GM18505 (cell line): Measurements from ENCODE around the gene ABCD4.
"Not testable (repeated sequence)": the region's sequence is repeated elsewhere in the genome, so short reads cannot be mapped to it uniquely, and the experiment has no call there.

Source experiments
- ATAC-seq: cut with Tn5 transposase; IDR thresholded peaks from one replicate; pipeline ENCODE4 v1.9.1; 2021; ENCODE audit not compliant: unreplicated experiment
- POLR2A ChIP-seq: IDR thresholded peaks from 4 replicates; pipeline ENCODE4 v1.6.1; 2011; ENCODE audit warnings: borderline replicate concordance; ENCODE audit not compliant: insufficient read depth, insufficient read length; ENCODE audit errors: extremely low read depth

ABCD4 gene

DNA sequence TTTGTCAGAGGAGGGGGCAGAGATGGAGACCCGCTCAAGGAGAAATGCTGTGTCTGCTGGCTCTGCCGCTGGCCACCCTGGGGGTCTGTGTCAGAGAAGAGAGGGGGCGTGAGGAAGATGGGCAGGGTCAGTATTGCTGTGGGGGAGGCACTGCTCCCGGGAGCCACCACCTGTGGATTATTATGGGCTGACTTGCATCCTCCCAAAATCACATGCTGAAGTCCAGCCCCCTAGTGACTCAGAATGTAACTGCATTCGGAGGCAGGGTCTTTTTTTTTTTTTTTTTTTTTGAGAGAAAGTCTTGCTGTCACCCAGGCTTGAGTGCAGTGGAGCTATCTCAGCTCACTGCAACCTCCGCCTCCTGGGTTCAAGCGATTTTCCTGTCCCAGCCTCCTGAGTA, 12.3 kb downstream of the ABCD4 start:
- no peak for TF ChIP-seq POLR2A
- no peak for ATAC-seq

DNA sequence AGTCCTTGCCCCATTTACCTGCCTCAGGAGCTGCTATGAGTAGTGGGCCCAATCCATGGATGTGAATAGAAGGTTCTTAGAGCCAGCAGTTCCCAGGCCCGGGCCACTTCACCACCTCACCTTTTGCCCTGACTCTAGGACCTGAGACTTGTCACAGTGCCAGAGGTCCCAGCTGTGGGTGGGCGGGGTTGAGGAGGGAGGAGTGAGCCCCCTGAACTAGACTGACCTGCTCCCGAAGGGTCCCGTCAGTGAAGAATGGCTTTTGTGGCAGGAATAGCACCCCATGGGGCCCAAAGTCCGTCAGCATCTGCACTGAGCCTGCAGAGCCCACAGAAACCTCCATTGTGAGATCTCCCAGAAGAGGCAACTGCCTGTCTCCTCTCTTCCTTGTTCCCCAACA, 12.9 kb downstream of the ABCD4 start:
- no peak for TF ChIP-seq POLR2A
- no peak for ATAC-seq

DNA sequence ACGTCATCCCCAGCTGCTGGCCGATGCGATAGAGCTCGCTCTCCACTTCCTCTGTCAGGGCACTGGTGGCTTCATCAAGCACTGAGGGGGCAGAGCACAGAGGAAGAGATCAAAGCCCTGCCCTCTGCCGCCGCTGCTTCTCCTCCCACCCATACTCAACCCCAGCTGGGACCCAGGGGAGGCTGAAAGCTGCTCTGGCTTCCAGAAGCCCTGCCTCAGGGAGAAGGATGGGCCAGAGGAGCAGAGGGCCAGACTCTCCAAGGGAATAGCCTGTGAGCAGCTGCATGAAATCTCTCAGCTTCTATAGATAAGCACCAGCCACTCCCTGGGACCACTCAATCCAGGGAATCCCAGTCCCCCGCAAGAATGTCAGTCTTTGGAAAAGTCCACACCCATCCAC, 16.0 kb downstream of the ABCD4 start:
- no peak for ATAC-seq
- TF ChIP-seq POLR2A, result no peak

DNA sequence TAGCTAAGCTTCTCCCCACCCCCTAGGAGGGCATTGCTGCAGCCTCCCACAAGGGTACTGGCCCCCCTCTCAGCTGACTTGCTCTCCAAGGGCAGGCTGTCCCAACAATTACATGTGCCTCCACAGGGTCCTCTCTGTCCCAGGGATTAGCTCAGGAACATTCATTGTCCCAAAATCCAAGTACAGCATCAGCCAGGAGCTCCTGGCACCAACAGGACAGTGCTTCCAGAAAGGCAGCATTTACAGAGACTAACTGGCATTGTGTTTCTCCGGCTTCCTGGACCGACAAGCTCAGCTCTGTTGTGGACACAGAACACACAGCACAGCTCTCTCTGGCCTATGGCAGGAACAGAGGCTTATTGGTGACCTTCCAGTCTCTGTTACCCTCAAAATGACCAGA, 21.7 kb downstream of the ABCD4 start:
- no peak for ATAC-seq
- TF ChIP-seq POLR2A, result no peak

- TF ChIP-seq POLR2A, result no peak
- no peak for ATAC-seq
Measured at GRCh38 chr14:74278080-74278479, 24.7 kb downstream of the ABCD4 start.

DNA sequence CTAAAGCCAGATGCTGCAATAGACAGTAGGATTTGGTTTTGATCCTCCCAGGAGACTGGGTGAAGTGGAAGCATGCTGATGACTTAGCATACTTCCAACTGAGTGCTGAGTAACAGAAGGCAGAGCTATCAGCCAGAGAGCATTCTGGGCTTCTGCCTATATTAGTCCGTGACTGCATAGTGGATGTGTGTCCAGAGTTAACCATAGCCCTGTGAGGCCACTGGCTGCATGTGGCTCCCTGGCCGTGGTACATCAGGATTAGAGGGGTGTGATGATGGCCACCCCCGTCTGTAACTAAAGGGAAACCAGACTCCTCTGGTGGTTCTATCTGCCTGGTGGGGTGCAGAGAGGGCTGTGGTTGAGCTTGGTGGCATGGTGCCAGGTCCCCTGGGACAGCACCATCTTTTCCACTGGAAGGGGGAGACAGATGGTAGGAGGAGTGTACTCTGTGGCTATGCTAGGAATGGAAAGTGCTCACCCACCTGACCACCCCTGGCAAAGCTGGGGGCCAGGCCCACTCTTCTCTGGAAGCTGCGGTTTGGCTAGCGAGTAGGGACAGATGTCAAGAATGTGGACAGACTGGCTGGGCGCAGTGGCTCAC, 27.4 kb downstream of the ABCD4 start:
- no peak for ATAC-seq
- no peak for TF ChIP-seq POLR2A

DNA sequence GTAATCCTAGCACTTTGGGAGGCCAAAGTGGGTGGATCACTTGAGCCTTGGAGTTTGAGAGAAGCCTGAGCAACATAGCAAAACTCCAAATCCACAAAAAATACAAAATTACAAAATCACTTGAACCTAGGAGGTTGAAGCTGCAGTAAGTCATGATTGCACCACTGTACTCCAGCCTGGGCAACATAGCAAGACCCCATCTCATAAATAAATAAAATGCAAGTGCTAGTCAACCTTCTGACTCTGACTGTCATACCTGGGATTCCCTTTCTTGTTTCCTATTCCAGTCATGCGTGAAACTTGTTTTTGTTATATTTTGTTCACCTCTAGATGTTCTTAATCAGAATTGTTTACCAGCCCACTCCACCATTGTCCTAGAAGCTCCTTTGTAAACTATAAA, 31.4 kb downstream of the ABCD4 start:
- no peak for ATAC-seq
- TF ChIP-seq POLR2A, result no peak

DNA sequence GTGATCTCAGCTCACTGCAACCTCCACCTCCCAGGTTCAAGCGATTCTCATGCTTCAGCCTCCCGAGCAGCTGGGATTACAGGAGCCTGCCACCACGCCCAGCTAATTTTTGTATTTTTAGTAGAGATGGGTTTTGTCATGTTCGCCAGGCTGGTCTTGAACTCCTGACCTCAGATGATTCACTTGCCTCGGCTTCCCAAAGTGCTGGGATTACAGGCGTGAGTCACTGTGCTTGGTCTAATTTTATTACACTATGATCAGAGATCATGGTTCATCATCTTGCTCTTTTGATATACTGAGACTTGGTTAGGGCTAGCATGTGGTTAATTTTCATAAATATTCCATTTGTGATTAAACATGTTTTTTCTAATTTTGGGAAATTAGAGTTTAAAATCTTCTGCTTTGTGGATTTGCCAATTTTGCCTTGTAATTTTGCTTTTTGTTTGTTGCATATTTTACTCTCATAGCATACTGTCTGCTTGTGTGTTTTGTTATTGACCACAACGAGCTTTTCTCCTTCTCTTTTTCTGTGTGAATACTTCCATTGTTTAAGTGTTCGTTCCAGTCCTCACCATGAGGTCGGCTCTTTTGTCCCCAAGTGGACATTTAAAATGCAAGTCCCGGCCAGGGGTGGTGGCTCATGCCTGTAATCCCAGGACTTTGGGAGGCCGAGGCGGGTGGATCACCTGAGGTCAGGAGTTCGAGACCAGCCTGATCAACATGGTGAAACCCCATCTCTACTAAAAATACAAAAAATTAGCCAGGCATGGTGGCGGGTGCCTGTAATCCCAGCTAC, 32.2 kb downstream of the ABCD4 start:
- ATAC-seq, result not testable (repeated sequence)

- TF ChIP-seq POLR2A, result no peak
- ATAC-seq, result no peak
Measured at GRCh38 chr14:74267588-74267987, 35.1 kb downstream of the ABCD4 start.

DNA sequence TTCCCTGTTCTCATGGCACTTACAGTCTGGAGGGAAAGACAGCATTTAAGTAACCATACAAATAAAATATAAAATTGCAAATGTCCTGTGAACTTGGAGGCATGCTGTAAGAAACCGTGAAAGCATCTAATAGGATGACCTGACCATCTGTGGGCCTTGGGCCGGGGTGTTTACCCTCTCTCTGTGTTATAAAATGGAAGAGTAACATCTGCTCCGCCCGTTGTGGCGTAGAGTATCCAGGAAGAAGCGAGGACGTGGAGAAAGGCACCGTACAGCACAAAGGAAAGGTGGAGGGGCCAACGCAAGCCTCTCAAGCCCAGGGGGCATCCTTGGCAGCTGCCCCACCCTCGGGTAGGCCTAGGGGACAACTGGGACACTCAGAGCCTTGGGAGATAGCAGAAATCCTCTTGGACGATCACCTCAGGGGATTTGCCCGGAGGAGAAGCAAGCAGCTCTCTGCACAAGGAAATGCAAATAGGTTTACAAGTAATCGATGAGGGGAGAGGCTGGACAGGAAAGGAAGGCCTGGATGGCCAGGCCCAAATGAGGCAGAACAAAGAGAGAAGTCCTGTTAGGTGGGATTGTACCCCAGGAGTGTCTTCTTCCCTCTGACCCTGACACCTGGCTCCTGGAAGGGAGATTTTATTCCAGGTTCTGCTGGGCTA, 37.3 kb downstream of the ABCD4 start:
- ATAC-seq, result no peak
- no peak for TF ChIP-seq POLR2A

- ATAC-seq, result no peak
- TF ChIP-seq POLR2A, result no peak
Measured at GRCh38 chr14:74263921-74264320, 38.8 kb downstream of the ABCD4 start.

DNA sequence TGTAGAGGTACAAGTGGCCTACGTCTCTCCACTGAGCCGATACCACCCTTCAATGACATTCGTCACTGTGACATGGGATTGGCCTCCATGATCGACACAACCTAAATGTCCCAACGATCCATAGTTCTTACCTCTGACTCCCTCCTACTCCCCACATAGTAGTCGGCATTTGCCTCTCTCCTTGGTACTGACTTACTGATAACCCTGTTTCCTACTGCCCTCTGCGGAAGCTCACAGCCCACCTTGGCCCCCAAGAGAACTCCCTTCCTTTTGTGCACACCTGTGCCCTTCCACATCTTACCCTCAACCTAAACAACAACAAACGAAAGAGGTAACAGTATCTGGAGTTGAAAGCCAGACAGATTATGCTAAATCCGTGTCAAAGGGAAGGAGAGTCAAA, 39.6 kb downstream of the ABCD4 start:
- TF ChIP-seq POLR2A, result no peak
- ATAC-seq, result no peak

- TF ChIP-seq POLR2A, result no peak
- ATAC-seq, result no peak
Measured at GRCh38 chr14:74262076-74262475, 40.7 kb downstream of the ABCD4 start.

GRCh38 chr14:74261288-74261687, 41.4 kb downstream of the ABCD4 start:
- TF ChIP-seq POLR2A, result no peak
- ATAC-seq, result no peak
